Adrenal gland (tissue), 5 donors: Measurements from ENCODE around the gene NIP7.

Experiments
- CTCF ChIP-seq, 6 experiments: fragments of 450-650 bp in 4 of 6; fragments of 200-600 bp in 2 of 6; sonication (generic) in 1 of 6; IDR thresholded peaks; 1 replicate in 5 of 6; 2 replicates in 1 of 6; pipeline versions ENCODE4 v1.5.1 to v1.8.0; 2016 to 2021; ENCODE audit warnings: antibody characterized with exemption in 6 of 6, mild to moderate bottlenecking in 2 of 6, moderate library complexity in 1 of 6
- POLR2A ChIP-seq, 2 donors: fragments of 450-650 bp; IDR thresholded peaks; one replicate each; pipeline ENCODE4 v1.6.1; 2017; ENCODE audit warnings: antibody characterized with exemption in 2 of 2, mild to moderate bottlenecking in 2 of 2, moderate library complexity in 1 of 2
- donor health status: DM: no; HTN: no; CAD: no.

GRCh38 chr16:69314534-69314933 lies 25.0 kb upstream of the NIP7 start:
- no peak for TF ChIP-seq CTCF (IDR thresholded peaks at IDR 0.05)
- TF ChIP-seq POLR2A (IDR thresholded peaks at IDR 0.05): no peak
